Measurements from ENCODE around the gene MRPL52. TPM values are rescaled to one million over a fixed set of nuclear protein-coding genes. Genes with fewer than 3 reads are reported as not detected.

The MRPL52 gene
- total and polyA plus RNA-seq, 8 donors, result 29.1 to 85.0 (median 45.8) TPM

GRCh38 chr14:22814941-22815713 lies 14.6 kb upstream of the MRPL52 start, which contains the start of gene SLC7A7:
TSS of gene SLC7A7 (minus strand) at chr14:22815435. CDS start at chr14:22813398, 2,037 bp downstream.
- no peak for FAIRE-seq
- Histone ChIP-seq H3K9me3 (no peaks in the 10 kb centered on the region), H3K4me3 (peak within 1 kb of the TSS in 1 of 4 donors; percentile 13), H3K36me3 (no peaks in the 10 kb centered on the region), H3K27ac (peak within 1 kb of the TSS in 1 of 4 donors; percentile 46), H3K4me1 (peaks cover 2 to 13% (median 12%) of the 10 kb centered on the region in 3 donors), H3K27me3 (no peaks in the 10 kb centered on the region)
- TF ChIP-seq CTCF (IDR thresholded peaks at IDR 0.05), result no peak
- DNase-seq, result no peak
- 58 to 64% methylated on average over 10 of the region's 10 CpGs for WGBS, 2 donors
- intact Hi-C loops (cut with DNase I), result no loop called here
- peak in 2 of 4 donors; percentile 4 to 25 for ATAC-seq

GRCh38 chr14:22819151-22819988 lies 10.3 kb upstream of the MRPL52 start:
- intact Hi-C loops (cut with DNase I), result no loop called here
- Histone ChIP-seq H3K4me3 (peak overlapping the region in 2 of 4 donors; percentile 27 to 28), H3K36me3 (no peaks in the 10 kb centered on the region), H3K27me3 (no peaks in the 10 kb centered on the region), H3K4me1 (peaks cover 22 to 43% (median 39%) of the 10 kb centered on the region in 3 donors), H3K27ac (peak overlapping the region; percentile 18 to 88 (median 64)), H3K9me3 (no peaks in the 10 kb centered on the region)
- 15 to 36% methylated on average over 10 of the region's 10 CpGs for WGBS, 2 donors
- peak; percentile 45 to 70 (median 57) for DNase-seq
- TF ChIP-seq CTCF (IDR thresholded peaks at IDR 0.05), result no peak
- ATAC-seq, result peak; percentile 26 to 48 (median 34)
- FAIRE-seq, result no peak

- H3K36me3 ChIP-seq, result no peaks in the 10 kb centered on the region
- WGBS, 2 donors, result 23 to 25% methylated on average over 1 of the region's 1 CpG
- no peak for ATAC-seq
- peak overlapping the region; percentile 44 to 88 (median 68) for H3K27ac ChIP-seq
- H3K4me1 ChIP-seq, result peaks cover 22 to 42% (median 39%) of the 10 kb centered on the region in 3 donors
- TF ChIP-seq CTCF (IDR thresholded peaks at IDR 0.05), result no peak
- no peaks in the 10 kb centered on the region for H3K9me3 ChIP-seq
- no peaks in the 10 kb centered on the region for H3K27me3 ChIP-seq
- FAIRE-seq, result no peak
- DNase-seq, result no peak
- no peak overlapping the region for H3K4me3 ChIP-seq
- intact Hi-C loops (cut with DNase I), result loop anchor here in 1 of 3 donors (5.0 kb wide), 1 partner anchor 37 kb away; no protein-coding TSS in a partner anchor
Measured at GRCh38 chr14:22820731-22821130, 9.0 kb upstream of the MRPL52 start.

GRCh38 chr14:22821193-22822015 lies 8.3 kb upstream of the MRPL52 start:
- ATAC-seq, result peak; percentile 41 to 76 (median 48)
- 22 to 28% methylated on average over 24 of the region's 24 CpGs for WGBS, 2 donors
- H3K36me3 ChIP-seq, result no peaks in the 10 kb centered on the region
- no peak for TF ChIP-seq CTCF (IDR thresholded peaks at IDR 0.05)
- no peaks in the 10 kb centered on the region for H3K9me3 ChIP-seq
- H3K27ac ChIP-seq, result peak overlapping the region; percentile 44 to 88 (median 68)
- H3K4me1 ChIP-seq, result peaks cover 22 to 41% (median 39%) of the 10 kb centered on the region in 3 donors
- peak in 4 of 6 donors; percentile 59 to 69 (median 66) for DNase-seq
- H3K27me3 ChIP-seq, result no peaks in the 10 kb centered on the region
- intact Hi-C loops (cut with DNase I), result loop anchor here in 1 of 3 donors (5.0 kb wide), 1 partner anchor 36 kb away; no protein-coding TSS in a partner anchor
- H3K4me3 ChIP-seq, result no peak overlapping the region
- FAIRE-seq, result no peak

Data from pancreas (tissue), 10 donors.